PC-3 (cell line): ENCODE data around the gene GMDS. TPM values are rescaled to one million over a fixed set of nuclear protein-coding genes. Genes with fewer than 3 reads are reported as not detected.
A peak's percentile ranks its signal among the peaks of the same experiment; 100 is the strongest.

Experiments used
- ATAC-seq: fragments of 200-7000 bp; cut with Tn5 transposase; 2 replicates; pipeline ENCODE4 v1.9.1; 2020; ENCODE audit warnings: mild to moderate bottlenecking, moderate library complexity
- BruUV-seq: library from RNA; stranded (reverse); fragments of 400-500 nt; replicated peaks from 2 replicates; lab custom pipeline; 2021; lab: Mats Ljungman, UMichigan
- CTCF ChIA-PET: fragments of 300-600 bp; sonication (Branson Sonifier 250); formaldehyde crosslinking; loops from one replicate; lab custom pipeline; 2022; ENCODE audit warnings: antibody characterized with exemption; lab: Charles Lee
- POLR2A ChIA-PET: fragments of 300-600 bp; sonication (Branson Sonifier 250); formaldehyde crosslinking; loops from one replicate; lab custom pipeline; 2022; ENCODE audit warnings: antibody characterized with exemption; ENCODE audit not compliant: unreplicated experiment; lab: Charles Lee
- DNase-seq: peaks from one replicate; pipeline ENCODE4 v3.0.0-alpha.2; 2015
- H2AFZ ChIP-seq: fragments of 300-600 bp; sonication (generic); 2 replicates; pipeline ENCODE4 v1.6.0; 2016; ENCODE audit warnings: antibody characterized with exemption, low read length
- H3F3A ChIP-seq: fragments of 300-600 bp; sonication (generic); one replicate; pipeline ENCODE4 v1.6.0; 2017; ENCODE audit warnings: antibody characterized with exemption, low read length, control low read depth, mild to moderate bottlenecking; ENCODE audit not compliant: unreplicated experiment
- H3K27ac ChIP-seq: fragments of 300-600 bp; sonication (generic); 2 replicates; pipeline ENCODE4 v1.5.1; 2016; ENCODE audit warnings: mild to moderate bottlenecking, low read length
- H3K27me3 ChIP-seq: fragments of 300-600 bp; sonication (generic); 2 replicates; pipeline ENCODE4 v1.6.1; 2016; ENCODE audit warnings: low read length, mixed read lengths
- H3K36me3 ChIP-seq: fragments of 300-600 bp; sonication (generic); 2 replicates; pipeline ENCODE4 v1.6.1; 2016; ENCODE audit warnings: low read depth, mixed run types, low read length, mixed read lengths
- H3K4me1 ChIP-seq: fragments of 300-600 bp; sonication (generic); 2 replicates; pipeline ENCODE4 v1.5.1; 2016; ENCODE audit warnings: low read length; ENCODE audit not compliant: insufficient read depth
- H3K4me2 ChIP-seq: fragments of 300-600 bp; sonication (generic); 2 replicates; pipeline ENCODE4 v1.6.0; 2016; ENCODE audit warnings: low read length
- H3K4me3 ChIP-seq: fragments of 300-600 bp; sonication (generic); 2 replicates; pipeline ENCODE4 v1.5.1; 2016; ENCODE audit warnings: mild to moderate bottlenecking, low read length, mixed read lengths
- H3K79me2 ChIP-seq: fragments of 300-600 bp; sonication (generic); 2 replicates; pipeline ENCODE4 v1.6.1; 2017; ENCODE audit warnings: low read length, mixed read lengths
- H3K9ac ChIP-seq: fragments of 300-600 bp; sonication (generic); 2 replicates; pipeline ENCODE4 v1.6.0; 2016; ENCODE audit warnings: mild to moderate bottlenecking, low read length
- H3K9me2 ChIP-seq: fragments of 300-600 bp; sonication (generic); replicated peaks from 2 replicates; pipeline ENCODE4 v1.6.1; 2016; ENCODE audit warnings: mixed run types, low read length, mixed read lengths
- H3K9me3 ChIP-seq: fragments of 300-600 bp; sonication (generic); 2 replicates; pipeline ENCODE4 v1.6.1; 2016; ENCODE audit warnings: low read length, mixed read lengths
- H4K20me1 ChIP-seq: fragments of 300-600 bp; sonication (generic); 2 replicates; pipeline ENCODE4 v1.6.1; 2016; ENCODE audit warnings: low read length, mixed read lengths
- EZH2 ChIP-seq: fragments of 300-600 bp; sonication (generic); IDR thresholded peaks from one replicate; pipeline ENCODE4 v1.6.1; 2017; ENCODE audit warnings: antibody characterized with exemption, mild to moderate bottlenecking, low read length; ENCODE audit not compliant: unreplicated experiment
- EZH2phosphoT487 ChIP-seq: fragments of 300-600 bp; sonication (generic); IDR thresholded peaks from 2 replicates; pipeline ENCODE4 v1.6.1; 2018; ENCODE audit warnings: mild to moderate bottlenecking, antibody characterized with exemption, low read length, borderline replicate concordance
- intact Hi-C: fragments of 100-400 bp; cut with micrococcal nuclease; formaldehyde crosslinking; loops from 2 replicates; pipeline ENCODE4 v1.9.0; 2023
- total RNA-seq: library from RNA; depleted of rRNA; stranded (reverse); fragments of >200 nt; gene quantifications from 2 replicates; pipeline ENCODE4 v1.2.3, GENCODE V29; 2014
- TF ChIP-seq, protein P1 (sequence below): fragments of 300-600 bp; sonication (generic); conservative IDR thresholded peaks from 2 replicates; pipeline ENCODE4 v1.5.1; 2017; ENCODE audit warnings: antibody characterized with exemption, low read depth, mild to moderate bottlenecking, low read length

GMDS gene
- total RNA-seq, 1 experiment from 2014 or later, result 18.3 TPM

DNA sequence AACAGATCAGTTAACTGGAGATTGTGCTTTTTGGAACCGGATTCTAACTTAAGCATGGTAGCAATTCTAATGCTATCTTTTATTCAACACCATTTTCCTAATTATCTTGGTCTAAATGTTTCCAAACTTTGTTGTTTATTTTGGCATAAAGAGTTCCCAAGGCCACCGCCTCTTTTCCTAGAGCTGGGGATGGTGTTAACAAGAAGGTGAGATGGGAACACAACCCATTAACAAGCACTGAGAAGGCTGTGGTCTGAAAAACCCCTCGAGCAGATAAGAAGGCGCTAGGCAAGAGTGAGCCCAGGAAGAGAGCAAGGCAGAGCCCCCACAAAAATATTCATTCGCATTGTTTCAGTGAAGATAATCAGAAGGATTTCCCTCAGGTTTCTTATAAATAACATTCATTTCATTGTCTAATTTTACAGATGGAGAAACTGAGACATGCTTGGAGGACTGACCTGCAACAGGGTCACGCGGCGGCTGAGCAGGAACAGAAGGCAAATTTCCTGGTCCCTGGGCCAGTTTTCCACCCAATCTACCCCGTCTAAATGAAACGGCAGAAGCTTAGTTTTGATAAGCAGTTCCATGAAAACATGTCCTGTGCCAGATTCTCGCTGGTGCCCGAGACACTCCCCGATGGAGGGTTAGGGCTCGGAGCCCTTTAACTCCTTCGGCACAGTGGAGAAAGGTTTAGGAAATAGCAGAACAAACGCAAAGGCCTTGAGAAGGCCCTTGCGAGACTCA lies 480.1 kb downstream of the GMDS start:
- intact Hi-C loops, result loop anchor here (5.0 kb wide), 1 partner anchor 43 kb away; no protein-coding TSS in a partner anchor
- TF ChIP-seq EZH2, result no peak
- no peaks in the 10 kb centered on the region for H3F3A ChIP-seq
- H3K4me3 ChIP-seq, result no peak overlapping the region
- ATAC-seq, result no peak
- no peak overlapping the region for H3K9ac ChIP-seq
- H3K27ac ChIP-seq, result no peak overlapping the region
- H3K27me3 ChIP-seq, result no peaks in the 10 kb centered on the region
- H4K20me1 ChIP-seq, result no peaks in the 10 kb centered on the region
- no peak overlapping the region for H2AFZ ChIP-seq
- no peak for DNase-seq
- H3K9me3 ChIP-seq, result no peaks in the 10 kb centered on the region
- no peak overlapping the region for H3K4me2 ChIP-seq
- BruUV-seq, result no TSS peak
- POLR2A ChIA-PET, result interaction anchor here (0.5 kb wide), 1 partner anchor 87 kb away, joined by 4 read pairs; no protein-coding TSS in a partner anchor
- no peaks in the 10 kb centered on the region for H3K9me2 ChIP-seq
- H3K4me1 ChIP-seq, result peaks cover 57% of the 10 kb centered on the region
- CTCF ChIA-PET, result no interaction called here
- H3K36me3 ChIP-seq, result no peaks in the 10 kb centered on the region
- no peaks in the 10 kb centered on the region for H3K79me2 ChIP-seq

DNA sequence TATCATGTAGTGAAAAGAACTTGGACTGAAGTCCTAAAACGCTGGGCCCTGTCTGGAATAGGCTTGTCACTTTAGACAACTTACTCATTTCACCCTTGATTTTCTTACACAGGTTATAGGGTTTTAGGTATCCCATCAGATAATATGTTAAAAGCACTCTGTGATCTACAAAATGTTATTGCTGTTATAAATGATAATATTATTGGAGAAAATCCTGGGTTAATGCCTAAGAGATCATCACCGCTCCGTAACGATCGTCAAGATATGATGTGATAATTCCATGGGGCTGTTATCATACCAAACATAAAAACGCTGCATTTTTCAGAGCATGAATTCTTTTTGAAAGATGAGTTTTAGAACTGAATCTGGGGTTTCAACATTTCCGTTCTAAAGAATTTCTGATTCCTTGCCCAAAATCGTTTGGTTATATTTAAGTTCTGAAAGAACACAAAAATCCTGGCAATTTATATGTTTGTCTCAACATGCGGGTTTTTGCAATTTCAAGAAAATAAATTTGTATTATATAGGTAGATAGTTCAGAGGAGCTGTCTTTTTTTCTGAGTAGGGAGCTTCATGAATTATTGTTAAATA lies 480.9 kb downstream of the GMDS start:
- ATAC-seq, result no peak

DNA sequence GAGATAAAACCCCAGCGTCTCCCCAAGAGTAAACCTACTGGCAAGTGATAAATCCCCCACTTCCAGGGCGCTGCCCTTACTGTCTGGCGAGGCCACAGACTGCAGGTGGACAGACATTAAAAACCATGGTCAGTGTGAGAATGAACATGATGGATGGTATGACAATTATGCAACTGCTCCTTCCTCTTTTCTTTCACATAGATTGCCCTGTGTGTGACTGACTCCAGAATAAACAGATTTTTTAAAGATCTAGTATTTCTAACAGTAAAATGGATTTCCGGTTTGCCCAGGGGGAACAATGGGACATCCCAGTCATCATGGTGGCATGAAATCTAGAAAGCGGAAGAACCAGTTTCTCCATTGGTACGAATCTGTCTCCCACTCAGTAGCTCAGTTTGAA lies 482.0 kb downstream of the GMDS start:
- TF ChIP-seq EZH2phosphoT487 (no peak), EZH2 (no peak)
- TF ChIP-seq, protein P1, sequence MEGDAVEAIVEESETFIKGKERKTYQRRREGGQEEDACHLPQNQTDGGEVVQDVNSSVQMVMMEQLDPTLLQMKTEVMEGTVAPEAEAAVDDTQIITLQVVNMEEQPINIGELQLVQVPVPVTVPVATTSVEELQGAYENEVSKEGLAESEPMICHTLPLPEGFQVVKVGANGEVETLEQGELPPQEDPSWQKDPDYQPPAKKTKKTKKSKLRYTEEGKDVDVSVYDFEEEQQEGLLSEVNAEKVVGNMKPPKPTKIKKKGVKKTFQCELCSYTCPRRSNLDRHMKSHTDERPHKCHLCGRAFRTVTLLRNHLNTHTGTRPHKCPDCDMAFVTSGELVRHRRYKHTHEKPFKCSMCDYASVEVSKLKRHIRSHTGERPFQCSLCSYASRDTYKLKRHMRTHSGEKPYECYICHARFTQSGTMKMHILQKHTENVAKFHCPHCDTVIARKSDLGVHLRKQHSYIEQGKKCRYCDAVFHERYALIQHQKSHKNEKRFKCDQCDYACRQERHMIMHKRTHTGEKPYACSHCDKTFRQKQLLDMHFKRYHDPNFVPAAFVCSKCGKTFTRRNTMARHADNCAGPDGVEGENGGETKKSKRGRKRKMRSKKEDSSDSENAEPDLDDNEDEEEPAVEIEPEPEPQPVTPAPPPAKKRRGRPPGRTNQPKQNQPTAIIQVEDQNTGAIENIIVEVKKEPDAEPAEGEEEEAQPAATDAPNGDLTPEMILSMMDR, result no peak
- Histone ChIP-seq H3K4me1 (peaks cover 50% of the 10 kb centered on the region), H3K27ac (peak overlapping the region; percentile 65), H3K4me2 (peak overlapping the region; percentile 33), H3K4me3 (no peak overlapping the region), H3K9ac (no peak overlapping the region; the same call in 1 of the 2 replicates), H3K9me2 (no peaks in the 10 kb centered on the region), H2AFZ (no peak overlapping the region), H3K36me3 (no peaks in the 10 kb centered on the region), H3K9me3 (no peaks in the 10 kb centered on the region), H3F3A (no peaks in the 10 kb centered on the region), H3K27me3 (no peaks in the 10 kb centered on the region), H3K79me2 (no peaks in the 10 kb centered on the region), H4K20me1 (no peaks in the 10 kb centered on the region)
- ATAC-seq (no peak; the same call in 1 of the 2 replicates), DNase-seq (peak; percentile 84)
- POLR2A ChIA-PET, result no interaction called here
- CTCF ChIA-PET, result no interaction called here
- no TSS peak for BruUV-seq
- intact Hi-C loops, result no loop called here

More for the DNA sequence above, 480.9 kb downstream of the GMDS start:
- Histone ChIP-seq H3K4me3 (no peak overlapping the region), H3K9me3 (no peaks in the 10 kb centered on the region), H3K79me2 (no peaks in the 10 kb centered on the region), H4K20me1 (no peaks in the 10 kb centered on the region), H3K9ac (no peak overlapping the region), H3K9me2 (no peaks in the 10 kb centered on the region), H3K27ac (no peak overlapping the region; the same call in 1 of the 2 replicates), H3K27me3 (no peaks in the 10 kb centered on the region), H3K36me3 (no peaks in the 10 kb centered on the region), H3K4me2 (no peak overlapping the region), H3F3A (no peaks in the 10 kb centered on the region), H3K4me1 (peaks cover 54% of the 10 kb centered on the region), H2AFZ (no peak overlapping the region)
- no TSS peak for BruUV-seq
- DNase-seq, result no peak
- intact Hi-C loops, result no loop called here
- POLR2A ChIA-PET, result interaction anchor here (0.5 kb wide), 1 partner anchor 88 kb away, joined by 4 read pairs; no protein-coding TSS in a partner anchor
- TF ChIP-seq, protein P1, result no peak
- CTCF ChIA-PET, result interaction anchor here (0.7 kb wide), 1 partner anchor 34 kb away, joined by 3 read pairs; no protein-coding TSS in a partner anchor
